Ovary (tissue), 9 donors: ENCODE measurements around the gene RIC8B. TPM values are rescaled to one million over a fixed set of nuclear protein-coding genes. Genes with fewer than 3 reads are reported as not detected.

Experiments used
- DNase-seq, 5 donors: peaks; one replicate each; pipeline ENCODE4 v3.0.0-alpha.2; 2019 to 2020
- H3K27ac ChIP-seq, 2 donors: fragments of 200-600 bp; one replicate each; pipeline versions ENCODE4 v1.5.1 to v1.8.0; 2019 to 2022
- H3K27me3 ChIP-seq: fragments of 200-600 bp; one replicate; pipeline ENCODE4 v1.8.0; 2022
- H3K36me3 ChIP-seq: fragments of 200-600 bp; sonication (generic); one replicate; pipeline ENCODE4 v1.5.1; 2019
- H3K4me1 ChIP-seq: one replicate; pipeline ENCODE4 v1.8.1; 2013; ENCODE audit warnings: mild to moderate bottlenecking, moderate library complexity; ENCODE audit not compliant: insufficient read depth
- H3K4me3 ChIP-seq: fragments of 200-600 bp; sonication (generic); one replicate; pipeline ENCODE4 v1.5.1; 2017
- H3K9me3 ChIP-seq, 2 donors: fragments of 200-600 bp in 1 of 2; sonication (generic) in 1 of 2; one replicate each; pipeline versions ENCODE4 v1.5.1 to v1.8.1; 2013 to 2019; ENCODE audit warnings: mild to moderate bottlenecking in 1 of 2, moderate library complexity in 1 of 2
- EP300 ChIP-seq: sonication (generic); formaldehyde crosslinking; IDR thresholded peaks from one replicate; pipeline ENCODE4 v1.6.1; 2017; ENCODE audit warnings: antibody characterized with exemption
- POLR2A ChIP-seq: fragments of 450-650 bp; IDR thresholded peaks from one replicate; pipeline ENCODE4 v1.6.1; 2017; ENCODE audit warnings: antibody characterized with exemption, mild to moderate bottlenecking, moderate library complexity
- WGBS, 3 donors: extraction: QIAGEN DNeasy Blood & Tissue Kit in 1 of 3; methylation state at CpG; one replicate each; pipeline versions ENCODE4 v1.1.5 to v1.1.7; 2013 to 2017; 5-methylcytosine and 5-hydroxymethylcytosine counted together
- intact Hi-C, 4 donors: fragments of 100-400 bp; cut with DNase I; formaldehyde crosslinking; loops; one replicate each; pipeline versions ENCODE4 v1.11.0 to v1.15.1; 2022 to 2023
- polyA plus RNA-seq, 2 donors: library from polyadenylated mRNA; stranded (reverse); fragments of 200-250 nt in 1 of 2; fragments of 350-450 nt in 1 of 2; fragmentation: Illumina TruSeq in 1 of 2; extraction: RNeasy Lipid Tissue Mini Kit (QIAGEN cat#74804) in 1 of 2; gene quantifications; one replicate each; pipeline ENCODE4 v1.2.3, GENCODE V29; 2013 to 2014
- total RNA-seq, 7 donors: library from RNA; depleted of rRNA in 2 of 7; stranded (reverse); fragments of >200 nt in 2 of 7; fragmentation: NEBNext Ultra II Directional in 3 of 7; extraction: Animal tissue kit (Norgen Biotek cat#: 25700) in 3 of 7; gene quantifications; one replicate each; pipeline versions ENCODE4 v1.1.0 to v1.2.4, GENCODE V29; 2016 to 2023
- TF ChIP-seq, protein P1 (sequence below), 3 donors: fragments of 450-650 bp in 2 of 3; fragments of 200-600 bp in 1 of 3; IDR thresholded peaks; one replicate each; pipeline versions ENCODE4 v1.5.1 to v1.8.0; 2016 to 2022; ENCODE audit warnings: antibody characterized with exemption in 3 of 3, mild to moderate bottlenecking in 1 of 3
- donor health status: DM: no; HTN: no; CAD: no; lungs with moderate emphysema.
- donor health status: DM: no; HTN: no; CAD: no.
- donor health status: Bipolar disorder and iron deficiency.
- donor health status: DM: yes; HTN: yes; CAD: no.
- donor health status: DM: no; HTN: no; CAD: no.
- donor health status: DM: yes; HTN: yes; CAD: no.

Gene RIC8B
- total and polyA plus RNA-seq, 9 donors: 6.9 to 26.7 (median 16.3) TPM

DNA sequence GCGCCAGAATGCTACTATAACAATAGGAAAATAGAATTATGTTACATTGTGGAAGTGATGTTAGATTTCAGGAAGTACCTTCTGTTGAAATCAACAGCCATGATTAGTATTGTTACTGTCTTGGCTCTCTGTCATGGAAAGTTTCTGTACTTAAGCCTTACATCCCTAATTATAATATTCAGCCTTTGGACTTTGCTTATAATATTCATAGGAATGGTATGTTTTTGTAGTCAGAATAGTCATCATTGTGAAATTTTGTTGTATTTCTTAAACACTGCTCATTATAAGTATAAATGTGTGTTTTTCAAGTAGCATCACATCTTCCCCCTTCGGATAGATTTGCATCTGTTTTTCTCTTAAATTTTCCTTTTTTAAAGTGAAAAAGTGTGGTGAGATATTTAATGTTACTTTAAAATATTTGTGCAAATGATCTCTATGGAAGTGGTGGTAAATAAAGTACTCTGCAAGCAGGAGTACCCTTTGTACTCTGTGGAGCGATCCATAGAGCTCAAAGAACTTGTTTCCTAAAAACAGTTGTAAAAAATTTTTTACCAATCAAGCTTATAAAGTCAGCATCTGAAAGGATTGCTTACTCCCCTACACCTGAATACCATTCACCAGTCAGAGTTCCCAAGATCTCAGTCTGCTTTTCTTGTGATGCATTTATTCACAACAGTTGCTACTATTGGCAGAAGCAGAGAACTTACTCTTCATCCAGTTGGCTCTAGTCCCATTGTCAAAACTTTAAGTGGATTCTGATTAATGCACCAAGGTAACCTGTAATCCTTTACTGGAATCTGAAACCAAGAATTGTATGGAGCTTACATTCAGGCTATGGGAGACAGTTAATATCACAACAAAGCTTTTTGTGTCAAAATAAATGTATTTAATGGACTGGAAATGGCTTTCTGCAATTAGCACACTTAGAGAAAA is 87.8 kb downstream of the RIC8B start:
- Histone ChIP-seq H3K27me3 (no peaks in the 10 kb centered on the region), H3K36me3 (no peaks in the 10 kb centered on the region), H3K4me3 (no peak overlapping the region), H3K4me1 (no peaks in the 10 kb centered on the region), H3K9me3 (no peaks in the 10 kb centered on the region), H3K27ac (no peak overlapping the region)
- 93 to 94% (median 93%) methylated on average over 3 of the region's 3 CpGs for WGBS, 3 donors
- DNase-seq: no peak
- TF ChIP-seq, protein P1, sequence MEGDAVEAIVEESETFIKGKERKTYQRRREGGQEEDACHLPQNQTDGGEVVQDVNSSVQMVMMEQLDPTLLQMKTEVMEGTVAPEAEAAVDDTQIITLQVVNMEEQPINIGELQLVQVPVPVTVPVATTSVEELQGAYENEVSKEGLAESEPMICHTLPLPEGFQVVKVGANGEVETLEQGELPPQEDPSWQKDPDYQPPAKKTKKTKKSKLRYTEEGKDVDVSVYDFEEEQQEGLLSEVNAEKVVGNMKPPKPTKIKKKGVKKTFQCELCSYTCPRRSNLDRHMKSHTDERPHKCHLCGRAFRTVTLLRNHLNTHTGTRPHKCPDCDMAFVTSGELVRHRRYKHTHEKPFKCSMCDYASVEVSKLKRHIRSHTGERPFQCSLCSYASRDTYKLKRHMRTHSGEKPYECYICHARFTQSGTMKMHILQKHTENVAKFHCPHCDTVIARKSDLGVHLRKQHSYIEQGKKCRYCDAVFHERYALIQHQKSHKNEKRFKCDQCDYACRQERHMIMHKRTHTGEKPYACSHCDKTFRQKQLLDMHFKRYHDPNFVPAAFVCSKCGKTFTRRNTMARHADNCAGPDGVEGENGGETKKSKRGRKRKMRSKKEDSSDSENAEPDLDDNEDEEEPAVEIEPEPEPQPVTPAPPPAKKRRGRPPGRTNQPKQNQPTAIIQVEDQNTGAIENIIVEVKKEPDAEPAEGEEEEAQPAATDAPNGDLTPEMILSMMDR (IDR thresholded peaks at IDR 0.05): no peak
- no peak for TF ChIP-seq POLR2A
- no peak for TF ChIP-seq EP300
- intact Hi-C loops: no loop called here

DNA sequence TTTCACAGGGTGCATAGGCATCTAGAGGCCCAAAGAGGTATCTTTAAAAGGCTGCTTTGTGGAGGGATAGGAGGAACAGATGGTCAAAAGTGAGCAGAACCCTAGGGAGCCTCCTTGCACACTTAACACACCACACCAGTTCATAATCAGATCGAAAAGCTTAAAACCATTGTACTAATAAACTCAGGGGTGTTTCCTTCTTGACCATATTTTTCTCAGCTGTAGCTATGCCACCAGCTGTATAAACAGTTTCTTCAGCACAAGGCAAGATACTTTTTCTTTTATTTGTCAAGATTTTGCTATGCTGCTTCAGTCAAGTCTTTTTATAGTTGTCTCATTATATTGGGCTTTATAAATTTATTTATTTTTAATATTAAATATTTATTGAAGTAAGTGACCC is 88.7 kb downstream of the RIC8B start:
- H3K4me1 ChIP-seq: peaks cover 3% of the 10 kb centered on the region
- intact Hi-C loops: no loop called here
- no peaks in the 10 kb centered on the region for H3K27me3 ChIP-seq
- 50 to 68% (median 59%) methylated on average over 1 of the region's 1 CpG for WGBS, 3 donors
- no peaks in the 10 kb centered on the region for H3K36me3 ChIP-seq
- H3K27ac ChIP-seq: no peak overlapping the region
- no peak for DNase-seq
- TF ChIP-seq, protein P1 (IDR thresholded peaks at IDR 0.05): no peak
- TF ChIP-seq POLR2A (no peak), EP300 (no peak)
- no peaks in the 10 kb centered on the region for H3K9me3 ChIP-seq
- no peak overlapping the region for H3K4me3 ChIP-seq

DNA sequence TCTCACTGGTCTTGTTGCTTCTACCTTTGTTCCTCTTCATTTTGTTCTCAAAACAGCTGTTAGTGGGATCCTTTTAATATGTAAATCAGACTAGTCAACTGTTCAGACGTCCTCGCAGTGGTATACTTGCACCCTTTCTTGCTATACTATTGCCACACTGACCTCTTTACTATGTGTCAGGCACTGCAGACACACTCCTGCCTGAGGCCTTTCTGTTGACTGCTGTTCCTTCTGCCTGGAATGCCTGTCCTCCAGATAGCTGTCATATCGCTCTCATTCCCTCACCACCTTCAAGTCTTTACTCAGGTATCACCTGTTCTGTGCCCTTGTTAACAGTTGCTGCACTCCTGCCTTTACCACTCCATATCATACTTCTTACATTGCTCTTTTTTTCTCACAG is 91.2 kb downstream of the RIC8B start:
- no peak overlapping the region for H3K27ac ChIP-seq

DNA sequence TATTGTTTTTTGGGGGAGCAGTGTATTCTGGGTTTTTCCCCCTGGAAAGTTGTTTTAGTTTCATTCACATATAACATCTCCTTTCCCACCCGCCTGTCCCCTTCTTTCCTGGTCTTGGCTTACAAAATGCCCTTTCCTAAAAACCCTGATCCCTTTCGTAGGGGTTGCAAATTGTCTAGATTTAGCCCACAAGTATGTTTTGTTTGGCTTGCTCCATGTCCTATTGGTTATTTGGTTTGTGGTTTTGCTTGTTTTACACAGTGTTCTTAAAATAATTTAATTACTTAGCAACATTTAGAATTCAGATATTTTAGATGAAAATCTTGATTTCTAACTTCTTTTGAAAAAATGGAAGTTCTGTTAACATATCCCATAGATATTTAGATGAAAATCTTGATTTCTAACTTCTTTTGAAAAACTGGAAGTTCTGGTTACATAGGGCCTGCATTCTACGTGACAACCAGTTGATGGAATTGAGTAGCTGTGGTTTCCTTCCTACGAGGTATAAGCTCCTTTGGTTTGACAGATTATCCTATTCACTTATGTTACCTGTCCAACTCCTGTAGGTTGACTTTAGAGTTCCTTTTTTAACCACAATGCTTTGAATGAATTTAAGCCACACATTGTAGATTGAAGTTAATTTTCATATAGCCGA is 92.1 kb downstream of the RIC8B start:
- Histone ChIP-seq H3K27me3 (no peaks in the 10 kb centered on the region), H3K4me1 (peaks cover 3% of the 10 kb centered on the region), H3K4me3 (no peak overlapping the region), H3K27ac (no peak overlapping the region), H3K36me3 (no peaks in the 10 kb centered on the region), H3K9me3 (no peaks in the 10 kb centered on the region)
- TF ChIP-seq, protein P1 (IDR thresholded peaks at IDR 0.05): no peak
- TF ChIP-seq EP300 (no peak), POLR2A (no peak)
- no peak for DNase-seq
- WGBS, 3 donors: 63 to 74% (median 72%) methylated on average over 5 of the region's 5 CpGs
- intact Hi-C loops: no loop called here

More for the DNA sequence above, 91.2 kb downstream of the RIC8B start:
- H3K36me3 ChIP-seq: no peaks in the 10 kb centered on the region
- intact Hi-C loops: no loop called here
- H3K4me1 ChIP-seq: peaks cover 3% of the 10 kb centered on the region
- TF ChIP-seq, protein P1 (IDR thresholded peaks at IDR 0.05): no peak
- no peak overlapping the region for H3K4me3 ChIP-seq
- no peaks in the 10 kb centered on the region for H3K9me3 ChIP-seq
- DNase-seq: no peak
- no peaks in the 10 kb centered on the region for H3K27me3 ChIP-seq
- 69 to 71% (median 70%) methylated on average over 3 of the region's 3 CpGs for WGBS, 3 donors
